ENCODE data around the gene SUCLG2.
A peak's percentile ranks its signal among the peaks of the same experiment; 100 is the strongest.

The SUCLG2 gene, protein sequence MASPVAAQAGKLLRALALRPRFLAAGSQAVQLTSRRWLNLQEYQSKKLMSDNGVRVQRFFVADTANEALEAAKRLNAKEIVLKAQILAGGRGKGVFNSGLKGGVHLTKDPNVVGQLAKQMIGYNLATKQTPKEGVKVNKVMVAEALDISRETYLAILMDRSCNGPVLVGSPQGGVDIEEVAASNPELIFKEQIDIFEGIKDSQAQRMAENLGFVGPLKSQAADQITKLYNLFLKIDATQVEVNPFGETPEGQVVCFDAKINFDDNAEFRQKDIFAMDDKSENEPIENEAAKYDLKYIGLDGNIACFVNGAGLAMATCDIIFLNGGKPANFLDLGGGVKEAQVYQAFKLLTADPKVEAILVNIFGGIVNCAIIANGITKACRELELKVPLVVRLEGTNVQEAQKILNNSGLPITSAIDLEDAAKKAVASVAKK

DNA sequence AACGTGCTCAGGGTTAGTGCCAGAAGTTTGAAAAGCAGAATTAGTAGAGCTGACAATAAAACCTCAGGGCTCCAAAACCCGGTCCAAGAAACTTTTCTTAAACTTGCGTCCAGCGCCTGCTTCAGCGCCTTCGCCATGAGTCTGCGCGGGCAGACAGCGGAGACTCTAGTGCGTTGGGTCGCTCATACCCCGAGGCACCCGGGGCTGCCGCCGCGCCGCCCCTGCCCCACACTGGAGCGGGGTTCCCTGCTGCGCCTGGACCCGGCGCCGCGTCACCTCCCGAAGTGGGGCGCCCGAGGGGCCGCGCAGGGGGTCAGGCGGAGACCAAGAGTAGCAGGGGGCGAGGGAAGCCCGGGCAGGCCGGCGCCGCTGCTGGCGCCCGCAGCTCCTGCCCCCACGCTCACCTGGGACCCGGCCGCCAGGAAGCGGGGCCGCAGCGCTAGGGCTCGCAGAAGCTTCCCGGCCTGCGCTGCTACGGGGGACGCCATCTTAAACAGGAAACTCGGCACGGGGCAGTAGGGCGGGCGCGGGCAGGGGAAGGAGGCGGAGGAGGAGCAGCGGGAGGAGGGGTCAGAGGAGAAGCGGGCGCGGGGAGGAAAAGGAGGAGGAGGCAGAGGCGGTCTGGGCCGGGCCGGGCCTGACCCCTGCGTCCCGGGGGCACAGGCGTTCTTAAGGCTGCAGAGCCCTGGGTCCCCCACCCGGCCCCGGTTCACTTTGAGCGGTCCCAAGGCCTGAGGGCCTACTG, at the start of gene SUCLG2:
Gene SUCLG2 (minus strand): TSS at position 514 of the 745 bp plus-strand sequence. CDS start 26 bp downstream, at position 488.
- peak; percentile 71 for DNase-seq (ENCODE audit: low read depth)

DNA sequence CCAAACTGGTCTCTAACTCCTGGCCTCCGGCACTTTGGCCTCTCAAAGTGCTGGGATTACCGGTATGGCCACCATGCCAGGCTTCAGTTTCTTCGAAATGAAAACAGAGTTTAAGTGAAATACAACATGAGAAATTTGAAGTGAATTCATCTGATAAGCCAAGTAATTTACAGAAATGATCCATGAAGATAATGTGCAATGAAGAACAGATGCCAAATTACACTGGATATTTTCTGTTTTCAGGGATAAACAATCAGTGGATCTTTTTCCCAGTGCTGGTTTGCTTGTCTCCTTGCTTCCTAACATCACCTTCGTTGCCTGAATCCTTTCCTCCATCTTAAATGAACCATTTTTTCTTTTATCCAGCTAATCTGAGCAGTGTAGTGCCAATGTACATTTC, 46.2 kb upstream of the SUCLG2 start:
- DNase-seq (ENCODE audit: low read depth) = no peak

DNA sequence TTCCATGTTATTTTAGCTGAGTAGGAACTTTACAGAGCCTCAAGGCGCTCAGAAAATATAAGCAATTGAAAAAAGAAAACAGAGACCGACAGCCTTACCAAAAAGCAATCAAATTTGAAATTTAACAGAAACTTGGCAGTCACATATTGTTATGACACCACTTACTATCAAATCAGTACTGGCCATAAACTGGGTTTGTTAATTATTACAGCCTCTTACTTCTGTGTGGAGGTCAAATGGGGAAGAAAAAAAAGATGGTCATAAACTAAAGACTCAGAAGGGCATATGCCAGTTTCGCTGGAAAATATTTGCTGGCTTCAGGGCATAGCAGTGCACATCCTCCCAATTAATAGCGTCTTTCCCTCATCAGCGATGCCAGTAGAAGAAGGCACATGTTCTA, 45.5 kb upstream of the SUCLG2 start:
- DNase-seq (ENCODE audit: low read depth) = no peak

DNA sequence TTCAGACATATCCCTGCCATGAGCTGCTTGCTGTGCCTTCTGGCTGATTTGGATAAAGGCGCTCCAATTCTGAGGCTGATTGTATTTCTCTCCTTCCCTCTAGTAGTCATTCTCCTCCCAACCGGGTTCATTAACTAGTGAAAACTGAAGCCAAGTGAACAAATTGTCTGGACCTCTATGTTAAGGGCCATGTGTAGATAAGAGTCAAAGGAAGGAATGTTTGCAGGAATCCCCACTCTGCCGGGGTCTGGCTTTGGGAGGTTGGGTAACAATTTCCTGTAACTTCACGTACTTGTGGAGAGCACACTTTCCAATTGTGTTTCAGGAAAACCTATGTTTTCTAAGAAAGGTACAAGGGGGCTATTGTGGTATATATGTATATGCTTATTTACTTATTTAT, 38.2 kb upstream of the SUCLG2 start:
- no peak for DNase-seq (ENCODE audit: low read depth)

GRCh38 chr3:67691926-67692325, 37.5 kb upstream of the SUCLG2 start:
- DNase-seq (ENCODE audit: low read depth) = no peak

GRCh38 chr3:67691207-67691606, 36.8 kb upstream of the SUCLG2 start:
- DNase-seq (ENCODE audit: low read depth) = no peak

- no peak for DNase-seq (ENCODE audit: low read depth)
Observed at GRCh38 chr3:67689806-67690205, 35.4 kb upstream of the SUCLG2 start.

DNA sequence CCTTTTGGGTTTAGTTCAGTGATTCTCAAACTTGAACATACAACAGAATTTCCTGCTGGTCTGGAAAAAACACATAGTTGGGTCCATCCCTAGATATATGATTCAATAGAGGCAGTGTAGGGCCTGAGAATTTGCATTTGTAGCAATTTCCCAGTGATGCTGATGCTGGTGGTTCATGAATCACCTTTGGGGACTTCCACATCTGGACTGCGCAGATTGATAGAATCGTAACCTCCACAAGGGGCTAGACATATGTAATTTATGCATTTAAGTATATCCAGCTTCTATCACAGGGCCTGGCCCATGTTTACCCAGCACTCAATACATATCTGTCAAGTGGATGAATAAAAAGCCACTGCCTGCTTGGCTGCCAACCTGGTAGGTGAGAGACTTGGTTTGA, 33.8 kb upstream of the SUCLG2 start:
- DNase-seq (ENCODE audit: low read depth) = no peak

GRCh38 chr3:67686069-67686468, 31.7 kb upstream of the SUCLG2 start:
- no peak for DNase-seq (ENCODE audit: low read depth)

DNA sequence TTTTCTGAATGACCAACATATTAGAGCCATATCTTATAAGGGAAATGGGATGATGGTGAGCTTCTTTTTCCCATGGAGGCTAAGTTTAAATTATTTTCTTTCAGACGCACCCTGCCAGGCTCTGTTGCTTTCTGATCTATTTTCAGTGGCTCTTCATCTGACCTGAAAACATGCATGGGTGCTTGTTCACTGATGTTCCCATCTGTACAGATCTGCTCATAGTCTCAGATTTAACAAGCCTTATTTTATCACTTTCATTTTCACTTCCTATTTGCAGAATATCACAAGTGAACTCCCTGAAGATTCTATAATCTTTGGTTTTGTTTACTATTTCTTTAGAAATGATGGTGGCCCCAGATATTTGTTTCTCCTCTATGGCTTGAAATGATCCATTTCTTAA, 31.1 kb upstream of the SUCLG2 start:
- no peak for DNase-seq (ENCODE audit: low read depth)

DNA sequence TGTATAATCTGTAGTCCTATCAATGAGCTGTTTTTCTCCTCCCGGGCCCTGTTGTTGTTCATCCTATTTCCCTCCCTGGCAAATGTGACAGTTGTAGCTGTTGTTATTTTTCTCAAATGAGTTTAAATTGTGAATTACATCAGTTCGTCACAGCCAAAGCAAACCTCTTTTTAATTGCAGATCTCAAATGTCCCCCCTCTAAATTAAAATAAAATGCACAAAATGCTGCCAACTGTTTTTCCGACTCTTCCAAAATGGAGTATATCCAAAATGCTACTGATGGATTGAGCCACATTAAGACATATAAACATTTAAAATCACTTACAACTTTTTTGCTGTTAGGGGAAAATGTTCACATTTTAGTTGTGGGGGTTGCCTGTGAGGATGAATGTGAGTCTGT, 29.8 kb upstream of the SUCLG2 start:
- DNase-seq (ENCODE audit: low read depth) = no peak

DNA sequence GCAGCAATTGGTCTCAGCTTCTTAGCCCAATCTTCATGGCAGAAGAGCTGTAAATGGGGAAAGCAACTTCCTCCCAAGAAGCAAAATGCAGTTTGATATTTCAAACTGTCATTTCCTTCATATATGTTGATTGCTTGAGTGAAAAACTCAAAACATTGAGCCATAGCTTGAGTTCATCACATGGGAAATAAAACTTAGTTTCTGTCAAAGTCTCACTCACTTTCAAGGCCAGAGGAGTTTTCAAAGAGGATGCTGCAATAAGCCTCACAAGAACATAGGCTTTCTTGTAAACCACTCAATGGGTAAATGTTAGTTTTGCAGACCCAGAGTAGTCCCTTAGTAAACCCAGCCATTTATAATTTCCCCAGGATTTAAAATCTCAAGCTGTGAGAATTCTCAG, 29.1 kb upstream of the SUCLG2 start:
- DNase-seq (ENCODE audit: low read depth) = no peak

GRCh38 chr3:67678665-67679064, 24.3 kb upstream of the SUCLG2 start:
- no peak for DNase-seq (ENCODE audit: low read depth)

DNA sequence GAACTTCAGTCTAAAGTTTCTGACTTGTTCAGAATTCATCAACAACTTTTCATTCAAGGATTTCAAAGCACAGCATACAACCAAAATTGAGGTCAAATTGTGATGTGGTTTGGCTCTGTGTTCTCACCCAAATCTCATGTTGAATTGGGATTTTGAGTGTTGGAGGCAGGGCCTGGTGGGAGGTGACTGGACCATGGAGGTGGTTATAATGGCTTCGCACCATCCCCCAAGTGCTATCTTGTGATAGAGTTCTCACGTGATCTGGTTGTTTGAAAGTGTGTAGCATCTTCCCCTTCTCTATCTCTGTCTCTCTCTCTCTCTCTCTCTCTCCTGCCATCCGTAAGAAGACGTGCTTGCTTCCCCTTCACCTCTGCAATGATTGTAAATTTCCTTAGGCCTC, 19.6 kb upstream of the SUCLG2 start:
- DNase-seq (ENCODE audit: low read depth) = no peak

DNA sequence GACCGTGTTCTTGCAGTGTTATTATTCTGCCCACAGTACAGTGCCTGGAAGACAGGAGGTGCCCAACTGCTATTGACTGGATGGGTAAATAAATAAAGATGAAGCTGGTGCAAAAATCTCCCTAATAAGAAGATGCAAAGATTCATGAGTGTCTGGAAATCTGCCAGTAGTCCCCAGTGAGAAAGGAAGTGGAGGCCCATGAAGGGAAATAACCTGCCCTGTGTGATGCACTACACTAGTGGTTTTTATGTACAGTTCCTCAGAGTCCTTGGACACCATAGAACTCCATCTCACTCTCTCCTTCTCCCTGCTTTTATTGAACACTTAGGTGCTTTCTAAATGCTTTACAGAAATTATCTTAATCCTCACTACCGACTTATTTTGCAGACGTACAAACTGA, 8.3 kb upstream of the SUCLG2 start:
- DNase-seq (ENCODE audit: low read depth) = no peak

- DNase-seq (ENCODE audit: low read depth) = no peak
Observed at GRCh38 chr3:67661089-67661488, 6.7 kb upstream of the SUCLG2 start.

DNA sequence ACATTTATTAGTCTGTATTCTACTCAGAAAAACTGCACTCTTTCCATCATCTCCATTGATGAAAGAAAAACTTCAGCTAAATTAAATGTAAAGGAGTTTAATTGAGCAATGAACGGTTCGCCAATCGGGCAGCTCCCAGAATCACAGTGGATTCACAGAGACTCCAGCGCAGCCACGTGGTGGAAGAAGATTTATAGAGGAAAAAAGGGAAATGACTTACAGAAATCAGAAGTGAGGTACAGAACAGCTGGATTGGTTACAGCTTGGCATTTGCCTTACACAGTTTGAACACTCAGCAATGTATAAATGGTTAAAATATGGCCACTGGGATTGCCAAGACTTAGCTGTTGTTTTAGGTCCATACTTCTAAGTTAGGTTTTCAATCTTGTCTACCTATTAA, 2.8 kb upstream of the SUCLG2 start:
- no peak for DNase-seq (ENCODE audit: low read depth)

DNA sequence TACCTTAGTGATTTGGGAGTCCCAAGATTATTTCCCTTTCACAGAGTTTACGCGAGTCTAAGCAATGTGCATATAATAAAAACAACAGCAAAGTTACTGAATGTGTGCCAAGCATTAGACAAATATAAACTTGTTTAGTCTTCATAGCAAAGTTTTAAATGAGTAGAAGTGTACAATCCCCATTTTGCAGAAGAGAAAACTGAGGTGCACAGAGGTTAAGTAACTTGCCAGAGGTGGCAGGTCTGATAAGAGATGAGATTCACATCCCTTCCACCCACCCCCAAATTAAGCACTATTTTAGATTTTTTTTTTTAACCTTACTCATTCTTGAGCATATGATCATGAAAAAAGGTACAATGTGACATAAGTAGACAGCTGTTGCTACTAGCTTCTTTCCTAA, 2.2 kb upstream of the SUCLG2 start:
- DNase-seq (ENCODE audit: low read depth) = no peak

DNA sequence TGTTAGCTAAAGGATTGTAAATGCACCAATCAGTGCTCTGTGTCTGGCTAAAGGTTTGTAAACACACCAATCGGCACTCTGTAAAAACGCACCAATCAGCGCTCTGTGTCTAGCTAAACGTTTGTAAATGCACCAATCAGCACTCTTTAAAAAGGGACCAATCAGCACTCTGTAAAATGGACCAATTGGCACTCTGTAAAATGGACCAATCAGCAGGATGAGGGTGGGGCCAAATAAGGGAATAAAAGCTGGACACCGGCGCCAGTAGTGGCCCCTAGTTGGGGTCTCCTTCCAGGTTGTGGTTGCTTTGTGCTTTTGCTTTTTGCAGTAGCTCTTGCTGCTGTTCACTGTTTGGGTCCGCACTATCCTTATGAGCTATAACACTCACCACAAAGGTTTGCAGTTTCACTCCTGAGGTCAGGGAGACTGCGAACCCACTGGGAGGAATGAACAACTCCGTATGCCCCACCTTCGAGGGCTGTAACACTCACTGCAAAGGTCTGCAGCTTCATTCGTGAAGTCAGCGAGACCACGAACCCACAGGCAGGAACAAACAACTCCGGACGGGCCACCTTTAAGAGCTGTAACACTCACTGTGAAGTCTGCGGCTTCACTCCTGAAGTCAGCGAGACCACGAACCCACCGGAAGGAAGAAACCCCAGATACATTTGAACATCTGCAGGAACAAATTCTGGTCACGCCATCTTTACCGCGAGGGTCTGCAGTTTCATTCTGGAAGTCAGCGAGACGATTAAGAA, 1.1 kb upstream of the SUCLG2 start:
- no peak for DNase-seq (ENCODE audit: low read depth)

- no peak for DNase-seq (ENCODE audit: low read depth)
Observed at GRCh38 chr3:67654844-67655177, 399 bp upstream of the SUCLG2 start.

DNA sequence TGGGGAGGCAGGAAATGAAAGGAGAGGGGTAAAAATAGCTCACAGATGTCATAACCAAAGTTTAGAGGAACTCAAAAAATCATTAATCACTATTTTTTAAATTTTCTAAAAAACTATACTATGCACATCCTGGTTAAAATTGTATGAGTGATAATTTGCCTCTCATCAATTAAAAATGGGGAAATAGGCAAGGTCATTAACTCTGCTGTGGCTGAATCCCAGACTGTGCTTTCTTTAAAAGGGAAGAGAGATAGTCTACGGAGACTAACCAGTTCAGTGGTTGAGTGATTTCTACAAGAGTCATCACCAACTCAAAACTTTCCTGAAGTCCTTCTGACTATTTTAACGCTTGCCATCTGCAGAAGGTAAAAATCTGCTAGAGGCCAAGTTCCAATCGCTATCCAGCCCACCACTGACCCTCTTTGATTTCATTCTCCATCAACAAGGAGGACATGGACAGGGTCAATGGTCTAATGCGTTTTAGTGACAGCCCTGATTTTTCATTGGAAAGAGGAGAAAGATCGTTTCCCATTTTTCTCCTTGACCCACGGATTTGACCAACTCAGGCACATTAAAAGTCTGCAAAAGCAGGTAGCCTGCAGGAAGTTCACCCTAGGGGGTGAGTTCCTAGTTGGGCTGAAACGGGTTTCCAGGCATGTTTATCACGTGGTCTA, 850 bp downstream of the SUCLG2 start:
- DNase-seq (ENCODE audit: low read depth) = no peak

DNA sequence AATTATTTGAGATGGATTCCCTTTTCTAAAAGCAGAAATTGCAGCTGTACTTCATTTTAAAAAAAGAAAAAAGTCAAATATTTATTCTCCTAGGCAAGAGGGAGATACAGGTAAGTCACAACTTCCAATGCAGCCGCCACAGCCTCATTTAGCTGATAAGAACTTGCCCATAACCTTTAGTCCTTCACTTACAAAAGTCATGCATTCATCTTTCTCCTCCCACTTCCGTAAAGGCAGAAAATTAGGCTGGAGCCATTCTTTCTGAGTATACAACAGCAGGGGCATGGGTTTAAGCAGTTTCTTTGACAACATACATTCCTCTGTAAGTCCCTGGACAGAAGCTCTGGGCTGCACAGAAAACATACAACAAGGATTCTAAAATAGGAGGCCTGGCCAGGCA, 4.3 kb downstream of the SUCLG2 start:
- no peak for DNase-seq (ENCODE audit: low read depth)

All from fibroblast of the conjunctiva (primary cell).